SK-N-SH (cell line): ENCODE measurements around the gene EXOC4. TPM values are rescaled to one million over a fixed set of nuclear protein-coding genes. Genes with fewer than 3 reads are reported as not detected.

Experiments used
- CTCF ChIA-PET: fragments of 300-600, 350-600 bp; formaldehyde crosslinking; extraction: SDS; loops from one replicate; lab custom pipeline; 2021; lab: Yijun Ruan, JAX
- POLR2A ChIA-PET: fragments of 350-600 bp; sonication (Branson Sonifier 250); formaldehyde crosslinking; extraction: SDS; loops from one replicate; lab custom pipeline; 2020; ENCODE audit warnings: antibody characterized with exemption, inconsistent platforms; lab: Yijun Ruan, JAX
- DNase-seq: peaks from one replicate; pipeline ENCODE4 v3.0.0; 2012
- H2AFZ ChIP-seq: fragments of 200-600 bp; sonication (generic); 2 replicates; pipeline ENCODE4 v1.8.1; 2016; ENCODE audit warnings: antibody characterized with exemption, mild to moderate bottlenecking, low read depth
- H3F3A ChIP-seq: fragments of 200-600 bp; sonication (generic); replicated peaks from 2 replicates; pipeline ENCODE3; 2016; ENCODE audit warnings: antibody characterized with exemption, mild to moderate bottlenecking; ENCODE audit not compliant: insufficient read depth
- H3K27ac ChIP-seq, 2 experiments: fragments of 200-500 bp in 1 of 2; fragments of 200-600 bp in 1 of 2; sonication (Bioruptor generic) in 1 of 2; sonication (generic), shearing (Covaris generic) in 1 of 2; 2 replicates each; pipeline versions ENCODE4 v1.5.1 to v1.6.1; 2014 to 2016; ENCODE audit warnings: low read depth in 2 of 2, inconsistent platforms in 1 of 2, low read length in 1 of 2, mild to moderate bottlenecking in 1 of 2, mixed read lengths in 1 of 2
- H3K27me3 ChIP-seq: fragments of 200-600 bp; sonication (generic), shearing (Covaris generic); 2 replicates; pipeline ENCODE4 v1.6.1; 2016; ENCODE audit warnings: mixed run types; ENCODE audit not compliant: insufficient read depth
- H3K36me3 ChIP-seq, 2 experiments: fragments of 200-500 bp in 1 of 2; fragments of 200-600 bp in 1 of 2; sonication (Bioruptor generic) in 1 of 2; sonication (generic) in 1 of 2; replicated peaks in 1 of 2; 2 replicates each; pipeline versions ENCODE3 to v1.5.1; 2014 to 2016; ENCODE audit warnings: low read length in 1 of 2, mild to moderate bottlenecking in 1 of 2; ENCODE audit not compliant: insufficient read depth in 2 of 2, control insufficient read depth in 1 of 2
- H3K4me1 ChIP-seq, 2 experiments: fragments of 200-500 bp in 1 of 2; fragments of 200-600 bp in 1 of 2; sonication (Bioruptor generic) in 1 of 2; sonication (generic), shearing (Covaris generic) in 1 of 2; 2 replicates each; pipeline versions ENCODE4 v1.5.1 to v1.6.1; 2014 to 2016; ENCODE audit warnings: low read depth in 1 of 2, low read length in 1 of 2, mixed run types in 1 of 2; ENCODE audit not compliant: insufficient read depth in 2 of 2, control insufficient read depth in 1 of 2
- H3K4me2 ChIP-seq: fragments of 200-600 bp; sonication (generic), shearing (Covaris generic); 2 replicates; pipeline ENCODE4 v1.6.1; 2017; ENCODE audit warnings: mixed run types
- H3K4me3 ChIP-seq, 2 experiments: fragments of 200-500 bp in 1 of 2; fragments of 200-600 bp in 1 of 2; sonication (Bioruptor generic) in 1 of 2; sonication (generic), shearing (Covaris generic) in 1 of 2; 2 replicates each; pipeline versions ENCODE4 v1.5.1 to v1.8.1; 2014 to 2016; ENCODE audit warnings: low read depth in 2 of 2, inconsistent platforms in 1 of 2, low read length in 1 of 2, mild to moderate bottlenecking in 1 of 2, mixed read lengths in 1 of 2, moderate library complexity in 1 of 2
- H3K79me2 ChIP-seq: fragments of 200-600 bp; sonication (generic); 2 replicates; pipeline ENCODE4 v1.8.1; 2017; ENCODE audit warnings: mild to moderate bottlenecking; ENCODE audit not compliant: insufficient read depth
- H3K9ac ChIP-seq: fragments of 200-600 bp; sonication (generic); 2 replicates; pipeline ENCODE4 v1.6.1; 2017; ENCODE audit warnings: mixed run types
- H3K9me2 ChIP-seq: fragments of 200-600 bp; sonication (generic); 2 replicates; pipeline ENCODE4 v1.6.1; 2017; ENCODE audit warnings: mixed run types
- H3K9me3 ChIP-seq: fragments of 200-600 bp; sonication (generic); 2 replicates; pipeline ENCODE4 v1.6.1; 2017; ENCODE audit warnings: mixed run types, mild to moderate bottlenecking, moderate library complexity
- H4K20me1 ChIP-seq: fragments of 200-600 bp; sonication (generic); 2 replicates; pipeline ENCODE4 v1.6.1; 2017; ENCODE audit warnings: mild to moderate bottlenecking, mixed run types; ENCODE audit not compliant: insufficient read depth
- EP300 ChIP-seq, 2 experiments: IDR thresholded peaks; 2 replicates each; pipeline versions ENCODE4 v1.4.0 to v1.6.1; 2012; ENCODE audit warnings: borderline replicate concordance in 1 of 2, low read depth in 1 of 2, low read length in 1 of 2
- GATA2 ChIP-seq: sonication (generic); formaldehyde crosslinking; IDR thresholded peaks from 2 replicates; pipeline ENCODE4 v1.5.0; 2020; ENCODE audit warnings: mild to moderate bottlenecking, missing genetic modification reagents
- REST ChIP-seq: IDR thresholded peaks from 2 replicates; pipeline ENCODE4 v1.6.1; 2012; ENCODE audit warnings: mild to moderate bottlenecking, low read depth, low read length, moderate library complexity
- TAF1 ChIP-seq: IDR thresholded peaks from 2 replicates; pipeline ENCODE4 v1.6.1; 2012; ENCODE audit warnings: low read depth, mild to moderate bottlenecking, low read length, moderate library complexity, borderline replicate concordance
- TCF12 ChIP-seq: IDR thresholded peaks from 2 replicates; pipeline ENCODE4 v1.4.0; 2012
- YY1 ChIP-seq: IDR thresholded peaks from 2 replicates; pipeline ENCODE4 v1.4.0; 2012; ENCODE audit warnings: low read depth, mild to moderate bottlenecking
- WGBS: methylation state at CpG from one replicate; pipeline ENCODE4 v1.1.6; 2017; ENCODE audit warnings: low lambda C conversion rate; 5-methylcytosine and 5-hydroxymethylcytosine counted together
- polyA plus RNA-seq, 3 experiments: library from polyadenylated mRNA; depleted of rRNA; stranded (reverse); fragments of >200 nt; gene quantifications; 2 replicates each; pipeline ENCODE4 v1.2.3, GENCODE V29; 2012

Gene EXOC4
- polyA plus RNA-seq, 1 of the 3 experiments (the other 2 are of a cell fraction): 37.3 TPM

DNA sequence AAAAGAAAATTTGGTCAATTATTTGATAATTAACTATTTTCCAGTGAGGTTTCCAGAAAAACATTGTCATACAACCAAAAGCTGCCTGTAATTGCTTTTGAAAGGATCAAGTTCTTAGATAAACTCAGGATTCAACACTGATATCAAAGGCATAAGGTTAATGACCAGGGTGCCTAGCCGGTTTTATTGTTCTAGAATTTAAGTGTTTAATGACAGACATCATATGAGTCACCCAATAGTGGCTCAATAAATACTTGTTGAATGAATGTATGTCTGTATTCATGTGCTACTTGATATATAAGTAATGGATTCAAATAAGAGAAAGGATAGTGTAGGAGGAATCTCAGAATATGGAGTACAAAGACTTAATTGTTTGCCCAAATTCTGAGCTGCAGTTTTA lies 678.2 kb downstream of the EXOC4 start:
- H3K27ac ChIP-seq: peak overlapping the region in 1 of 2 experiments; percentile 82; a peak in 1 of 4 replicates
- H3K27me3 ChIP-seq: no peaks in the 10 kb centered on the region
- H3K36me3 ChIP-seq: peaks cover 0 to 3% of the 10 kb centered on the region in 2 experiments
- H3K9me2 ChIP-seq: no peaks in the 10 kb centered on the region
- H3K9me3 ChIP-seq: no peaks in the 10 kb centered on the region
- CTCF ChIA-PET: interaction anchor here (1.1 to 2.5 kb wide), 3 partner anchors 77 to 210 kb away, joined by 6 to 13 read pairs (median 7); no protein-coding TSS in a partner anchor
- H3F3A ChIP-seq: no peaks in the 10 kb centered on the region
- peaks cover 9 to 42% of the 10 kb centered on the region in 2 experiments; a peak in 2 of 4 replicates for H3K4me1 ChIP-seq
- POLR2A ChIA-PET: no interaction called here
- H3K9ac ChIP-seq: no peak overlapping the region
- no peak for TF ChIP-seq TAF1
- no peak for TF ChIP-seq GATA2
- no peak for TF ChIP-seq EP300 (IDR thresholded peaks at IDR 0.05; ENCODE audit: borderline replicate concordance in 1 of 2, low read depth in 1 of 2, low read length in 1 of 2)
- no peak for TF ChIP-seq YY1
- no peaks in the 10 kb centered on the region for H4K20me1 ChIP-seq
- H3K4me2 ChIP-seq: no peak overlapping the region
- WGBS: 41% methylated on average over 1 of the region's 1 CpG
- DNase-seq: no peak
- no peaks in the 10 kb centered on the region for H3K79me2 ChIP-seq
- H3K4me3 ChIP-seq: no peak overlapping the region
- no peak overlapping the region for H2AFZ ChIP-seq

- Histone ChIP-seq H3K79me2 (no peaks in the 10 kb centered on the region), H3K27ac (peak overlapping the region in 1 of 2 experiments; percentile 82; a peak in 2 of 4 replicates), H3F3A (no peaks in the 10 kb centered on the region), H3K4me3 (no peak overlapping the region), H3K9me2 (no peaks in the 10 kb centered on the region), H3K9me3 (no peaks in the 10 kb centered on the region), H2AFZ (no peak overlapping the region), H4K20me1 (no peaks in the 10 kb centered on the region), H3K27me3 (no peaks in the 10 kb centered on the region), H3K4me1 (peaks cover 9 to 42% of the 10 kb centered on the region in 2 experiments; a peak in 2 of 4 replicates), H3K36me3 (peaks cover 0 to 6% of the 10 kb centered on the region in 2 experiments), H3K4me2 (no peak overlapping the region), H3K9ac (no peak overlapping the region)
- TF ChIP-seq EP300 (IDR thresholded peaks at IDR 0.05; ENCODE audit: borderline replicate concordance in 1 of 2, low read depth in 1 of 2, low read length in 1 of 2) (peak in 1 of 2 experiments; percentile 66; a peak in 1 of 4 replicates), GATA2 (peak; percentile 91), TCF12 (peak; percentile 9; the same call in 1 of the 2 replicates), REST (no peak)
- ChIA-PET CTCF (interaction anchor here (0.9 to 1.2 kb wide), 2 partner anchors 9 to 22 kb away, joined by 4 read pairs; no protein-coding TSS in a partner anchor), POLR2A (no interaction called here)
- WGBS: 90% methylated on average over 1 of the region's 1 CpG
- peak; percentile 46 for DNase-seq
These were observed 679.7 kb downstream of the EXOC4 start for GRCh38 chr7:133932591-133932990.
